Aorta (tissue), 5 donors: ENCODE measurements around the gene CHD9. TPM values are rescaled to one million over a fixed set of nuclear protein-coding genes. Genes with fewer than 3 reads are reported as not detected.
A peak's percentile ranks its signal among the peaks of the same experiment; 100 is the strongest.

Source experiments
- ATAC-seq: fragments of 200-7000 bp; cut with Tn5 transposase; one replicate; pipeline ENCODE4 v1.9.1; 2022; ENCODE audit warnings: moderate library complexity; ENCODE audit not compliant: low FRiP score
- DNase-seq, 2 donors: peaks; one replicate each; pipeline ENCODE4 v3.0.0-alpha.2; 2020
- H3K27ac ChIP-seq, 2 donors: one replicate each; pipeline ENCODE4 v1.5.1; 2013; ENCODE audit warnings: low read length in 2 of 2, mild to moderate bottlenecking in 2 of 2, moderate library complexity in 2 of 2, control low read depth in 1 of 2, inconsistent platforms in 1 of 2, low read depth in 1 of 2
- H3K27me3 ChIP-seq, 2 donors: one replicate each; pipeline ENCODE4 v1.6.1; 2013; ENCODE audit warnings: control low read depth in 1 of 2, low read length in 1 of 2, mild to moderate bottlenecking in 1 of 2, moderate library complexity in 1 of 2; ENCODE audit not compliant: insufficient read depth in 2 of 2, control insufficient read depth in 1 of 2
- H3K36me3 ChIP-seq, 2 donors: one replicate each; pipeline ENCODE4 v1.6.1; 2013; ENCODE audit warnings: control low read depth in 1 of 2, low read length in 1 of 2, mild to moderate bottlenecking in 1 of 2; ENCODE audit not compliant: insufficient read depth in 2 of 2, control insufficient read depth in 1 of 2
- H3K4me1 ChIP-seq, 2 donors: one replicate each; pipeline ENCODE4 v1.6.1; 2013; ENCODE audit warnings: low read length in 2 of 2, control low read depth in 1 of 2, mild to moderate bottlenecking in 1 of 2, moderate library complexity in 1 of 2; ENCODE audit not compliant: insufficient read depth in 2 of 2, control insufficient read depth in 1 of 2
- H3K4me3 ChIP-seq, 2 donors: one replicate each; pipeline ENCODE4 v1.5.1; 2013; ENCODE audit warnings: low read length in 2 of 2, control low read depth in 1 of 2, mild to moderate bottlenecking in 1 of 2
- H3K9me3 ChIP-seq: one replicate; pipeline ENCODE4 v1.6.1; 2013; ENCODE audit warnings: mild to moderate bottlenecking, low read length; ENCODE audit not compliant: control insufficient read depth
- WGBS, 2 donors: extraction: QIAGEN DNeasy Blood & Tissue Kit; methylation state at CpG; one replicate each; pipeline ENCODE4 v1.1.7; 2013; 5-methylcytosine and 5-hydroxymethylcytosine counted together
- intact Hi-C, 2 donors: fragments of 100-400 bp; cut with DNase I; formaldehyde crosslinking; loops; one replicate each; pipeline versions ENCODE4 v1.14.2 to v1.15.0; 2022
- long read RNA-seq, 2 donors: library from polyadenylated mRNA; unstranded; transcript quantifications; one replicate each; pipeline ENCODE4 v2.0.0, GENCODE V29; 2020 to 2021
- polyA plus RNA-seq, 2 donors: library from polyadenylated mRNA; stranded (reverse); fragments of 200-250 nt; gene quantifications; one replicate each; pipeline ENCODE4 v1.2.3, GENCODE V29; 2013
- total RNA-seq, 2 donors: library from RNA; stranded (reverse); fragmentation: NEBNext Ultra II Directional; extraction: Animal tissue kit (Norgen Biotek cat#: 25700); gene quantifications; one replicate each; pipeline ENCODE4 v1.2.1, GENCODE V29; 2021
- donor health status: healthy with polysubstance abuse.
- donor health status: Bipolar disorder and iron deficiency.
- donor health status: DM: no; HTN: no; CAD: no.
- donor health status: DM: no; HTN: no; CAD: no.
- donor health status: DM: yes; HTN: yes; CAD: no.

Gene CHD9
- total RNA-seq, result 100 to 1,000 TPM in 1 of 2 donors, 10 to 100 TPM in 1; 87.3 to 133 TPM
- polyA plus RNA-seq, result 10 to 100 TPM in 1 of 2 donors, 1 to 10 TPM in 1; 9.6 to 16.6 TPM
- long read RNA-seq, donor 1, partial matches to known transcripts, result 170 of 232 reads
- long read RNA-seq, donor 1, other reads (novel, unspliced or antisense), result 56 of 232 reads
- long read RNA-seq, donor 2, partial matches to known transcripts, result 24 of 59 reads
- long read RNA-seq, donor 2, other reads (novel, unspliced or antisense), result 32 of 59 reads

DNA sequence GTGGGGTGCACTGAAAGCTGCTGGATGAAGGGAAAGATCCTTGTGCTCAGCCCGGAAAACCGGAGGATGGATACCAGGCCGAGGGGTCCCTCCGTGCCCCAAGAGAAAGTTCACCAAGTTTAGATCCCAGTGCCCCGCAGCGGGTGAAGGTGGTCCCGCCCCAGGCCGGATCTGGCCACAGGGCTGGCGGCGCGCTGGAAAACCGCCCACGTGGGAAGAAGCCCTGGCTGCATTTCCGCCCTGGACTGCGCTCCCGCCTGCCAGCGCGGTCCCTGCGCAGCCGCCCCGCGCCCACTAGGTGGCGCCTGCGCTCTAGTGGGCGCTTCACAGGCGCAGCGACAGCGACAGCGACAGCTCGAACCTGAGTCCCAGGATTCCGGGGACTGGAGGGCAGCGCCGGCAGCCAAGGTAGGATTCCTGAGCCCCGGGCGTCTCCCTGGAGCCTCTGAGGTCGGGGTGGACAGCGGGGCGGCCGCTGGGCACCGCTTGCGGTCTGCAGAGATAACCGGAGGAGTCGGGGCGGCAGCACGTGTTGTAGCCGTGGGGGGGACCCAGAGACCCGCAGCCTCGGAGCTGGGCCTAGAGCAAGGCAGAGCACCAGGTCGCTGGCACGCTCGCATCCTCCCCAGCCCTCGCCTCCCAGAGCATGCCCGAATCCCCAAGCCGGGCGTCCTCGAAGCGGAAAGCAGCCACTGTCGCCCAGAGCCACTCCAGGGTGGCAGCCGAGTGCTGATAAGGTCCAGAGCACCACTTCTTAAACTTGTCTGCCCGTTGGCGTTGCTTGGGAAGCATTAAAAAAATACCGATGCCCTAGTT lies at the start of gene CHD9:
TSS of gene CHD9 (plus strand) at position 322 of the 816 bp plus-strand sequence. CDS start 101,099 bp downstream, outside the sequence.
- Histone ChIP-seq H3K4me1 (no peaks in the 10 kb centered on the region), H3K27ac (peak within 1 kb of the TSS in 1 of 2 donors; percentile 46), H3K36me3 (no peaks in the 10 kb centered on the region), H3K9me3 (no peaks in the 10 kb centered on the region), H3K4me3 (peak within 1 kb of the TSS; percentile 42 to 67), H3K27me3 (no peaks in the 10 kb centered on the region)
- 0% methylated on average over 62 of the region's 62 CpGs for WGBS, 2 donors
- intact Hi-C loops, result loop anchor here (2.0 to 10.0 kb wide), 9 partner anchors 37 to 447 kb away; partner anchors contain the start of gene AKTIP (in 1 of the 2)
- ATAC-seq (peak; percentile 98), DNase-seq (peak; percentile 90 to 94)

DNA sequence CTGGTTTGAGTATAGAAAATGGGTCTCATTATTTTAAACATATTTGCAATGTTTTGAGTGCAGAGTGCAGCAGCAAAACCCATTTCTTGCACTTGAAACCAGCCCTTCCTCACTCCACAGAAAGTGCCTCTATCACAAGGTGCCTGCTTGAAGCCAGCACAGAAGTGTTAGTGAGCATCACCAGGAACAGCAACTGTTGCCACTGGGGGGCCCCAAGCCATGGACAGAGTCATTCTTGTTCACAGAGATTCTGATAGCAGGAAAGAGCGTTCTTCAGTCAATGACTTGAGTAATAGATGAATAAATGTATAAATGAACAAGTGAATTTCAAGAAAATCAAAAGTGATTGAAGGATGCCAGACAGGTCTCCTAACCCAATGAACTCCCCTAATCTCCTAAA lies 47.7 kb upstream of the CHD9 start:
- Histone ChIP-seq H3K27ac (no peak overlapping the region), H3K36me3 (no peaks in the 10 kb centered on the region), H3K4me1 (no peaks in the 10 kb centered on the region), H3K9me3 (no peaks in the 10 kb centered on the region), H3K27me3 (no peaks in the 10 kb centered on the region), H3K4me3 (no peak overlapping the region)
- no peak for ATAC-seq
- 90 to 100% methylated on average over 1 of the region's 1 CpG for WGBS, 2 donors
- intact Hi-C loops, result no loop called here
- no peak for DNase-seq

DNA sequence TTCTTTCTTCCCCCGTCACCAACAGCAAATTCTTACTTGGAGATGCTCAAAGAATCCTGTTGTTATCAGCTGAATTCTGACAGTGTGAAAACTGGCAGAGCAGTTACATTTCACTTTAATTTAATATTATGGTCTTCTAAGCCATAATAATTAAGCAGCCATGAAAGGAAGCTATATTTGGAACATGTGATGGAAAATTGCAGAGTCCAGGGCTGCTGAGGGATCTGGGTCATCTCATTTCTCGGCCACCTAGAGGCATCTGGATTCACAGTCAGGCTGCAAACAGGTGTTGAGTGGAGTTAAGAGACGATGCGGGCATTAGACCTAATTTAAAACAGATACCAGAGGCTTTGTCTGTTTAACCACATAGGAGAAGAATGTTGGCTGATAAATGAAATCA lies 40.5 kb upstream of the CHD9 start:
- Histone ChIP-seq H3K9me3 (no peaks in the 10 kb centered on the region), H3K4me3 (no peak overlapping the region), H3K4me1 (no peaks in the 10 kb centered on the region), H3K36me3 (no peaks in the 10 kb centered on the region), H3K27me3 (no peaks in the 10 kb centered on the region), H3K27ac (no peak overlapping the region)
- no peak for DNase-seq
- ATAC-seq, result no peak
- WGBS, 2 donors, result 33 to 37% methylated on average over 4 of the region's 4 CpGs
- intact Hi-C loops, result no loop called here

GRCh38 chr16:53018834-53019416 lies 35.9 kb upstream of the CHD9 start:
- Histone ChIP-seq H3K4me3 (no peak overlapping the region), H3K27me3 (no peaks in the 10 kb centered on the region), H3K9me3 (no peaks in the 10 kb centered on the region), H3K36me3 (no peaks in the 10 kb centered on the region), H3K4me1 (no peaks in the 10 kb centered on the region), H3K27ac (no peak overlapping the region)
- WGBS, 2 donors, result 69 to 76% methylated on average over 2 of the region's 2 CpGs
- DNase-seq, result no peak
- intact Hi-C loops, result no loop called here
- no peak for ATAC-seq

DNA sequence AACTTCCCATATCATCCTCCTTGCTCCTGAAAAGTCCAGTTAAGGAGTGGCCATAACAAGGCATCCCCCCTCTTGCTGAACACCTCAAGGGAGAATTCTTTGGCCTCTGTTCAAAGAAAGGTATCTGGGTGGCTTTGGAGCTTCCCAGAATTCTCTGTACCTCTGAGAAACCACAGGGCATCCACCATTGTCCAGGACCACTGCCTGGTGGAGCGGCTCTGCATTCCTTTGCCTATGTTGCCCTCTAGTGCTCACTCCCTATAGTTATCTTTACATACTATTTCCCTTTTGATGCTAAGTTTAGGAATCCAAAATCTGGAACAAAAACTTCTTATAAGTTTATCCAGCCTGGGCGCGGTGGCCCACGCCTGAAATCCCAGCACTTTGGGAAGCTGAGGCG lies 32.4 kb upstream of the CHD9 start:
- Histone ChIP-seq H3K4me3 (no peak overlapping the region), H3K9me3 (no peaks in the 10 kb centered on the region), H3K36me3 (no peaks in the 10 kb centered on the region), H3K4me1 (no peaks in the 10 kb centered on the region), H3K27me3 (no peaks in the 10 kb centered on the region), H3K27ac (no peak overlapping the region)
- WGBS, 2 donors, result 6% methylated on average over 5 of the region's 5 CpGs
- ATAC-seq, result peak; percentile 68
- intact Hi-C loops, result no loop called here
- DNase-seq, result no peak

GRCh38 chr16:53024045-53024444 lies 30.7 kb upstream of the CHD9 start:
- ATAC-seq (no peak), DNase-seq (no peak)
- 95 to 96% methylated on average over 4 of the region's 4 CpGs for WGBS, 2 donors
- H3K9me3 ChIP-seq, result no peaks in the 10 kb centered on the region
- H3K27ac ChIP-seq, result no peak overlapping the region
- H3K36me3 ChIP-seq, result no peaks in the 10 kb centered on the region
- H3K4me1 ChIP-seq, result no peaks in the 10 kb centered on the region
- intact Hi-C loops, result no loop called here
- no peaks in the 10 kb centered on the region for H3K27me3 ChIP-seq
- H3K4me3 ChIP-seq, result no peak overlapping the region

GRCh38 chr16:53029971-53030370 lies 24.8 kb upstream of the CHD9 start:
- H3K4me3 ChIP-seq, result no peak overlapping the region
- H3K9me3 ChIP-seq, result peaks cover 2% of the 10 kb centered on the region
- no peaks in the 10 kb centered on the region for H3K27me3 ChIP-seq
- DNase-seq (no peak), ATAC-seq (no peak)
- H3K36me3 ChIP-seq, result no peaks in the 10 kb centered on the region
- no peaks in the 10 kb centered on the region for H3K4me1 ChIP-seq
- no peak overlapping the region for H3K27ac ChIP-seq
- intact Hi-C loops, result no loop called here
- WGBS, 2 donors, result 73 to 78% methylated on average over 3 of the region's 3 CpGs

DNA sequence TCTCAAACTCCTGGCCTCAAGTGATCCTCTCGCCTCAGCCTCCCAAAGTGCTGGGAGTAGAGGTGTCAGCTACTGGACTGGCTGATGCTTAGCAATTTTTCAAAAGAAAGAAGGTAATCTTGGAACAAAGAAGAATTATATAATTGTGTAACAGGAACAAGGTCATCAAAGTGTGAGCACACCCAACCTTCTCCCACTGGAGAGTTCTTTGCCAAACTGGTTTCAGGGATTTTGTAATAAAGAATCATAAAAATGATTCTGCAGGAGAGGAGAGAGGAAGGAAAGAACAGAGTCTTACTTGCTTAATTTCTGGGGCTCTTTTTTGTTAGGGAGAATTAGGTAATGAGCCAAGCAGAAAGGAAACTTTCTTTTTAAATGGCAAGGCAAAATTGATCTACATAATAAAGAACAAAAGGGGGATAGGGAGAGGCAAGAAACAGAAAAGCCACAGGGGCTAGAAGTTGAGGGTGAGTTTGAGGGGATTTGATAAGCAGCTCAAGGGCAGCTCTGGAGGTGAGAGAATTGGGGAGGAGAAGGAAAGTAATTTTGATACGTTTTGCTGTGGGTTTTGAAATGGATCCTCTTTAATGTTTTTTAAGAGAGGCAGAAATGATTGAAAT lies 23.4 kb upstream of the CHD9 start:
- no peak for DNase-seq
- Histone ChIP-seq H3K4me1 (no peaks in the 10 kb centered on the region), H3K9me3 (peaks cover 2% of the 10 kb centered on the region), H3K27me3 (no peaks in the 10 kb centered on the region), H3K36me3 (no peaks in the 10 kb centered on the region), H3K4me3 (no peak overlapping the region), H3K27ac (no peak overlapping the region)
- WGBS, 2 donors, result 50 to 52% methylated on average over 2 of the region's 2 CpGs
- ATAC-seq, result no peak
- intact Hi-C loops, result no loop called here
